Prostate gland (tissue), 2 donors: ENCODE data around the gene SAMM50.

ENCODE experiments used
- CTCF ChIP-seq, 4 experiments: fragments of 200-600 bp in 2 of 4; fragments of 450-650 bp in 2 of 4; sonication (generic) in 2 of 4; IDR thresholded peaks; 1 replicate in 3 of 4; 2 replicates in 1 of 4; pipeline ENCODE4 v1.5.1; 2016 to 2019; ENCODE audit warnings: antibody characterized with exemption in 4 of 4, mild to moderate bottlenecking in 2 of 4, moderate library complexity in 2 of 4
- POLR2A ChIP-seq: fragments of 450-650 bp; IDR thresholded peaks from one replicate; pipeline ENCODE4 v1.6.1; 2016; ENCODE audit warnings: antibody characterized with exemption, mild to moderate bottlenecking
- POLR2AphosphoS5 ChIP-seq: sonication (generic); formaldehyde crosslinking; IDR thresholded peaks from one replicate; pipeline ENCODE4 v1.6.1; 2017; ENCODE audit warnings: antibody characterized with exemption

- TF ChIP-seq POLR2A (no peak), POLR2AphosphoS5 (no peak), CTCF (IDR thresholded peaks at IDR 0.05) (no peak)
Observed at GRCh38 chr22:44033287-44033686, 78.0 kb downstream of the SAMM50 start.
